Omental fat pad (tissue), 4 donors: ENCODE results near the gene CNDP1. TPM values are rescaled to one million over a fixed set of nuclear protein-coding genes. Genes with fewer than 3 reads are reported as not detected.

Source experiments
- ATAC-seq: fragments of 150-250 bp; one replicate; pipeline ENCODE4 v1.9.1; 2016; ENCODE audit warnings: mild to moderate bottlenecking, moderate library complexity; ENCODE audit not compliant: low FRiP score
- DNase-seq: peaks from one replicate; pipeline ENCODE4 v3.0.0-alpha.2; 2019; ENCODE audit warnings: low spot score
- total RNA-seq, 4 donors: library from RNA; depleted of rRNA; stranded (reverse); fragments of >200 nt; gene quantifications; one replicate each; pipeline ENCODE4 v1.1.0, GENCODE V29; 2016
- TF ChIP-seq, protein P1 (sequence below), 3 donors: fragments of 450-650 bp; IDR thresholded peaks; one replicate each; pipeline ENCODE4 v1.5.1; 2016 to 2017; ENCODE audit warnings: antibody characterized with exemption in 3 of 3, mild to moderate bottlenecking in 3 of 3, moderate library complexity in 2 of 3

The CNDP1 gene
- total RNA-seq, 4 donors from 2014 or later: not detected

DNA sequence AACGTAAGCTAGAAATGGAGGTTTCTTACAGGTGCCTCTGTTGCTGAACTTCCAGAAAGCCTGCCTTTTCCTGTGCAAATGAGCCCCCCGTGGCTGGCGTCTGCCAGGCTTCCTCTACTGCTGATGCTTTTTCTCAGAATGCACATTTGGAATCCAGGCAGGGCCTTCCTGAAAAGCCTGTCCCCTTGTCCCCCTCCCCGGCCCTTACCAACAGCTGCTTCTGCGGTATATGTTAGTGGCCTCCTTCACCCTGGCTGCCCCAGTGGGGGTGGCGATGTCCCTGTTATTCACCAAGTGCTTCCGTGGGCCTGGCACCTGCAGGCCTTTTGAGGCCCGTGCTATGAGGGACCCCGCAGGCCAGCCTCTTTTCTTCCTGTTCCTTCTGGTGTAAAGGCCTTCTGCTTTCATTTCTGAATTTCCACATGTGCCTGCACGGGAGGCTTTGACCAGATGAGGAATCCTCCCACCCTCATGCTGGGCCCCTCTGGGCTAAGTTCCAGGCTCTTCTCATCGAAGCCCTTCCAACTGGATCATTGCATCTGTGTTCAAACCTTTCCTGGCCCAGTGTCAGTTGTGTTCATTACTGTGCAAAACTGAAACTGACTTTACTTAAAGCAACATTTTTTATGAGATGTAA lies 27.7 kb upstream of the CNDP1 start:
- TF ChIP-seq, protein P1, sequence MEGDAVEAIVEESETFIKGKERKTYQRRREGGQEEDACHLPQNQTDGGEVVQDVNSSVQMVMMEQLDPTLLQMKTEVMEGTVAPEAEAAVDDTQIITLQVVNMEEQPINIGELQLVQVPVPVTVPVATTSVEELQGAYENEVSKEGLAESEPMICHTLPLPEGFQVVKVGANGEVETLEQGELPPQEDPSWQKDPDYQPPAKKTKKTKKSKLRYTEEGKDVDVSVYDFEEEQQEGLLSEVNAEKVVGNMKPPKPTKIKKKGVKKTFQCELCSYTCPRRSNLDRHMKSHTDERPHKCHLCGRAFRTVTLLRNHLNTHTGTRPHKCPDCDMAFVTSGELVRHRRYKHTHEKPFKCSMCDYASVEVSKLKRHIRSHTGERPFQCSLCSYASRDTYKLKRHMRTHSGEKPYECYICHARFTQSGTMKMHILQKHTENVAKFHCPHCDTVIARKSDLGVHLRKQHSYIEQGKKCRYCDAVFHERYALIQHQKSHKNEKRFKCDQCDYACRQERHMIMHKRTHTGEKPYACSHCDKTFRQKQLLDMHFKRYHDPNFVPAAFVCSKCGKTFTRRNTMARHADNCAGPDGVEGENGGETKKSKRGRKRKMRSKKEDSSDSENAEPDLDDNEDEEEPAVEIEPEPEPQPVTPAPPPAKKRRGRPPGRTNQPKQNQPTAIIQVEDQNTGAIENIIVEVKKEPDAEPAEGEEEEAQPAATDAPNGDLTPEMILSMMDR (IDR thresholded peaks at IDR 0.05): no peak
- no peak for ATAC-seq
- no peak for DNase-seq

DNA sequence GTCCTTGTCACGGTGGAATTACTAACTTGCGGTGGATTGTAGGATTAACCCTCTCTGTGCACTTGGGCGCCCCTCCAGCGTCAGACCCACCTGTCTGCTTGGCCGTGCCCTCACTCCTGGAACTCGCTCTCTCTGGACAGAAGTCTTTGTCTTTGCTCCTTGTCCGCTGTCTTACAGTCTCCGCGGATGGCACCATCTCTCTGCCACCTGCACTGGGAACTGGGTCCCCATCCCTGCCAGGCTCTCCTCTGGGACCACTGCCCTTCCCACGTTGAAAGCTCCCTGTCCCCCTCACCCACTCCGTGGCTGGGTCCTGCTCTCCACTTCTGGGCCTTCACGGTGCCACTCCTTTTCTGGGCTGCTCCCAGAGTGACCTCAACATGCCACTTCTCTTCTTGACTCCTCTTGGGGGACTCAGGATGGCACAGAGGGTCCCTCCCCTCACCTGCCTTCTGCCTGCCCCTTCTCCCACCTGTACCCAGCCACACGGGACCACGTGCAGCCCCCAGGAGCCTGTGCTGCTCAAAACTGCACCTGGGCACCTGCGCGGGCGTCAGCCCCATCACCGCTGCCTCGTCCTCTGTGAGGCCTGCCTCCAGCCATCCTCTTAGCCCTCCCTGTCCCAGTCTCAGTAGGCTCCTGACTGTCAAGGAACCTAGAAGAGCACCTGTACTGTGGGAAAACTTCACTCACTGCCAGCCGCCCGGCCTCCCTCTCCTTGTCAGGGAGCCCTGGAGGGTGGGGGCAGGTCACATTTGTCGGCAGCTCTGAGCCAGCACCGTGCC lies 27.0 kb upstream of the CNDP1 start:
- DNase-seq (no peak), ATAC-seq (no peak)
- TF ChIP-seq, protein P1 (IDR thresholded peaks at IDR 0.05): no peak

DNA sequence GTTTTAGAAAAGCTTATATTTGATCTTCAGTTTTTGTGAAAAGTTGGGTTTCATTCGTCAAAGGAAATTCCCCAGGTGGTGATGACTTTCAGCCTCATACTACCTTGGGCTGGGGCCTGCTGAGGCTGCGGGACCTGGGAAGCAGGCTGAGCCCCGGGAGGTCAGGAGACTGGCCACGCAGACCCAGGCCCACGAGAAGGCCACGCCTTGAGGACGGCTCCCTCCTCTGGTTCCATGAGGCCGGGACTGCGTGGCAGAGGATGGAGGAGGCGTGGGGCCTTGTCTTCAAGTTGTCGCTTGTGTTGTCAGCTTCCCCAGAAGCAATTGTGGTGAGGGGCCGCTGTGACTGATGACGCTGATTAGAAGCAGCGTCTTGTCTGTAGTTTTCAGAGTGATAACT lies 26.4 kb upstream of the CNDP1 start:
- DNase-seq (no peak), ATAC-seq (no peak)
- TF ChIP-seq, protein P1 (IDR thresholded peaks at IDR 0.05): no peak

DNA sequence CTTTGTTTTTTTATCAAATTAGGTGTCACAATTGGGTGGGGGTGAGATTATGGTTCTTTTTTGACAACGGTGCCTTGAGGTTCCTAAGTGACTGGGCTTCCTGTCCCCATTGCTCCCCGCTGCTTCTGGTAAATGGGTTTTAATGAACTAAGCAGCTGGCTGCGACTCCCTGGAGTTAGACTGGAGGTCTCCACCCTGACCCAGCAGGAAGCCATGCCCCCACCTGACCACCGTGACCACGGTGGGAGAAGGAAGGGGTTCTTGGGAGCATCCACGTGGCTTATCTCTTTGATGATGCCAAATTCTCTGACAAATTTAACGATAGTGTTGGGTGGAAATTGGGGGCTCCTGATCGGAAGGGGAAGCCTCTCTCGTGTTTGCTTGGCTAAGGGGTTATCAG lies 25.9 kb upstream of the CNDP1 start:
- TF ChIP-seq, protein P1 (IDR thresholded peaks at IDR 0.05): no peak
- DNase-seq (no peak), ATAC-seq (no peak)

DNA sequence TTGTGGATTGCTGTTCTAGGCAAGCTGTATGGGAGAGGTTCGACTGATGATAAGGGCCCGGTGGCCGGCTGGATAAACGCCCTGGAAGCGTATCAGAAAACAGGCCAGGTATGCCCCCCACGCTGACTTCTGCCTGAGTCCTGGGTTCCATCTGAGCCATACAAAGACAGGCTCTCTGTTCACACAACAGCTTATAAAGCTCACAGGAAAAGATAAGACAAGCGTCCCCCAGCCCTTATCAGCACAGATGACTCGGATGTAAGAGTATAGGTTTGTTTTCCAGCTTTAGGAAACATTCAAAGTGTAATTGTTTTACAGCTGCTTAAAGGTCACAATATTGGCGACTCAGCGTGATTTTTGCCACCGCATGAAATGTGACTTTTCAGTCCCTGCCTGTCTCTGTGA lies 25.5 kb upstream of the CNDP1 start:
- no peak for ATAC-seq
- DNase-seq: no peak
- TF ChIP-seq, protein P1 (IDR thresholded peaks at IDR 0.05): no peak

DNA sequence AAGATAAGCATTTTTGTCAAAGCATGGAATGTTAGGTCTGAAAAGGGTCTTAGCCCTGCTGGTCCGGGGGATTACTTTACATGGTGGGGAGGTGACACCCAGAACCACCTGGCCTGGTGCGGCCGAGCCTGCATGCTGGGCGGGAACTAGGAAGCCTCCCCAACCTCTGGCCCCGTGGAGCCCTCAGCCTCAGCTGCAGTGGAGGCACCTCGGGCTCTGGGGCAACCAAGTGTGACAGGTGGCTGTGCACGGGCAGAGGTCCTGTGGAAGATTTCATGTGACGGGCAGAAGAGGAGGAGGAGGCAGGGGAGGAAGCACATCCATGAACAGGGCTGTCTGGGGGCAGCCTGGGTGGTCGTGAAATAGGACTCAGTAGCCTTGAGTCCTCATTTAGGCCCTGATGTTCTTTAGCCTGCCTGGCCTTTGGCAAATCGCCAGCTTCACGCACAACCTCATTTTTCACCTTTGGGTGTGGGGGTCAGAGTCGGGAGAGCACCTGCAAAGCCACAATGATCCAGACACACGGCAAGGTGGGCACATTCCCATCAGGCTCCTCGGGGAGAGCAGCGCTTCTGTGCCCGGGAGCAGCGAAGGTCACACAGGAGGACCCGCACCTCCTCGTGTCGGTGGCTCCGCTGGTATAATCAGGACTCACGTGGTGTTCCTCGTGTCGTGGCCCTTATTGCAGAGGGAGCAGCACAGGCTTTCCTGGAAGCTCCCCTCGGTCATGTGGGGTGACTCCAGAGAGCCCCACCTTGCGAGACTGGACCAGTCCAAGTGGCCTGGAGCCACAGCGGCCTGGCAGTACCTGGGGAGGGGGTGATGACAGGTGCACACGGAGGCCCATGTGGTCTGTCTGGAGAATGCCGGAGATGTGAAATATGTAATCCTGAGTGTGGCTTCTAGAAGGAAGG lies 24.2 kb upstream of the CNDP1 start:
- no peak for ATAC-seq
- TF ChIP-seq, protein P1 (IDR thresholded peaks at IDR 0.05): no peak
- no peak for DNase-seq
